GM12801 (cell line): ENCODE results near the gene SOWAHA.

Experiments
- TF ChIP-seq, protein P1 (sequence below): IDR thresholded peaks from one replicate; pipeline ENCODE4 v1.5.1; 2011; ENCODE audit warnings: control low read depth; ENCODE audit not compliant: insufficient read length; ENCODE audit errors: extremely low read depth

SOWAHA gene

GRCh38 chr5:132812781-132813598, at the start of gene SOWAHA:
Gene SOWAHA (plus strand): TSS chr5:132813302. CDS start chr5:132813622, 320 bp downstream.
- TF ChIP-seq, protein P1, sequence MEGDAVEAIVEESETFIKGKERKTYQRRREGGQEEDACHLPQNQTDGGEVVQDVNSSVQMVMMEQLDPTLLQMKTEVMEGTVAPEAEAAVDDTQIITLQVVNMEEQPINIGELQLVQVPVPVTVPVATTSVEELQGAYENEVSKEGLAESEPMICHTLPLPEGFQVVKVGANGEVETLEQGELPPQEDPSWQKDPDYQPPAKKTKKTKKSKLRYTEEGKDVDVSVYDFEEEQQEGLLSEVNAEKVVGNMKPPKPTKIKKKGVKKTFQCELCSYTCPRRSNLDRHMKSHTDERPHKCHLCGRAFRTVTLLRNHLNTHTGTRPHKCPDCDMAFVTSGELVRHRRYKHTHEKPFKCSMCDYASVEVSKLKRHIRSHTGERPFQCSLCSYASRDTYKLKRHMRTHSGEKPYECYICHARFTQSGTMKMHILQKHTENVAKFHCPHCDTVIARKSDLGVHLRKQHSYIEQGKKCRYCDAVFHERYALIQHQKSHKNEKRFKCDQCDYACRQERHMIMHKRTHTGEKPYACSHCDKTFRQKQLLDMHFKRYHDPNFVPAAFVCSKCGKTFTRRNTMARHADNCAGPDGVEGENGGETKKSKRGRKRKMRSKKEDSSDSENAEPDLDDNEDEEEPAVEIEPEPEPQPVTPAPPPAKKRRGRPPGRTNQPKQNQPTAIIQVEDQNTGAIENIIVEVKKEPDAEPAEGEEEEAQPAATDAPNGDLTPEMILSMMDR = no peak

DNA sequence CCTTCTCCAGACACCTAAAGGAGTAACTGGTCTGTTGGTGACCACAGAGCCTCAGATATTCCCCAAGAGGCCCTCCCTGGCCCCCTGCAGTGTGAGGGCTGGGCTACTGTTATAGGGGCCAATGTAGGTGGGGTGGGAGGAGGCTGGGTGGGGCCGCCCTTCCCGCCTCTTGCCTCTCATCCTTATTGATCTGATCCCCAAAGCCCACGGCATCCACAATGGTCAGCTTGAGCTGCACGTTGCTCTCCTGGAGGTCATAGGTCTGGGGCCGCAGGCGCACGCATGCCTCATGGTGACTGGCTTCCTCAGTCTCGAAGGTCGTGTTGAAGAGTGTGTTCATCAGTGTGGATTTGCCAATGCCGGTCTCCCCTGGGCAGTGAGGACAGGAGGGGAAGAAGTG, 49.1 kb upstream of the SOWAHA start:
- TF ChIP-seq, protein P1 = no peak

DNA sequence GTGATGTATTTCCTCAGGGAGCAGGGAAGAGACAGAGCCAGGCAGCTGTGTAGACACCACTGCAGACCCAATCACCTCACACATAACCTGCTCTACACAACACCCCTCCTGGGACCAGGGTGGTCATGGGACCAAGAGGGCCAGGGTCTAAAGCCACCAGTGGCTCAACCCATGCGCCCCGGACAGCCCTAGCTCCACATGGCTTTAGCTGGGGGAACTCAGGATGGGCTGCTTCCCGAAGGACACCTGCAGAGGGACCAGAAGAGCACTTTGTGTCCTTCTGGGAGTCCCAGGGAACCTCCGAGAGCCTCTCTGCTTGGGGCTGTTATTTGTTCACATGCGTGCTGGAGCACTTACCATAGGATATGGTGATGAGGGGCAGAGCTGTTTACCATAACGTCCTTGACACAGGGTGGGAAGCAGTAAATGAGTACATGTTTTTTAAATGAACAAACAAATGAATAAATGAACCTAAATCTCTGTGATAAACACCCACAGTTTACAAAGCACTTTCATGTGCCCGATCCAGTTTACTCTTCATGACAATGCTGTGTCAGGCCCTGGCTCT, 48.3 kb upstream of the SOWAHA start:
- TF ChIP-seq, protein P1 = no peak

DNA sequence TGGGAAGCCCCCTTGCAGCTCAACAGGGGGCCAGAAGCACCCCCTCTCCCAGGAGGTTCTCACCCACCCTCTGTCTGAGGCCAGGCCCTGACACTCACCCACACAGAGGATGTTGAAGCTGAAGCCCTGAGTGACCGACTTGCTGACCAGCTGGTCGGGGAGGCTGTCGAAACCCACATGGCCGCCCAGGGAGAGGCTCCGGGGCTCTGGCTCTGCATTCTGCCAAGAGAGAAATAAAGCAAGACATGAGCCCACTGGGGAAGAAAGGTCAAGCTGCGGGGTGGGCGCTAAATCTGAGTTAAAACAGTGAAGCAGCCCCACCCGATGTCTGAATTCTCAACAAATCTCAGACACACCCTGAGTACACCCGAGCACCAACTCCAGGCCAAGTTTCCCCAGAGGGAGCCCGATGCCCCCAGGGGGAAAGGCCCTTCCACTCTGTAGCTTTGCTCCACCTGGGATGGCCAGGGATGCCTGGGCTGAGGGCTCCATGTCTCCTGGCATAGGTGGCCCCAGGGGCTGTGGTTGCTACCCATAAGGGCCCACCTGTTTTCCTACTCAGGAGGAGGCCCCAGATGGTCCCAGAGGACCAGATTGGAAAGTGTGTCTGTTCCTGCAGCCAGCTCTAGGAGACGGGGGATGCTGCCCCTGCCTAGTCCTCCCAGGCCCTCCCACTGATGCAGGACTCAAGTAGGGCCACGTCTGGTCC, 47.6 kb upstream of the SOWAHA start:
- TF ChIP-seq, protein P1 = no peak

- TF ChIP-seq, protein P1 = no peak
These were observed 46.9 kb upstream of the SOWAHA start for GRCh38 chr5:132766020-132766805.

DNA sequence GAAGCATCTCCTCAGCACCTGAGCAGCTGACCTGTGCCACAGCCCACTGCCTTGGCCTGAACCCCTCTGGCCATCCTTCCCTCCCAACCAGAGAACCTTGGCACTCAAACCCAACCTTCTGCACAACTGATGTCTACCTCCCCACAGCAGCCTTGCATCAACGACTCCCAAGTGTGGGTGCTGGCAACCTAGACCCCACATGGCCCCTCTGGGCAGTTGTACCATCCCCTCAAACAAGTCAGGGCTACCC, 46.4 kb upstream of the SOWAHA start:
- TF ChIP-seq, protein P1 = no peak

- TF ChIP-seq, protein P1 = no peak
These were observed 46.0 kb upstream of the SOWAHA start for GRCh38 chr5:132767150-132767549.
